HG02588 (cell line): ENCODE data around the gene EXOC4.

Experiments used
- ATAC-seq: cut with Tn5 transposase; IDR thresholded peaks from one replicate; pipeline ENCODE4 v1.9.1; 2021; ENCODE audit warnings: mild to moderate bottlenecking, moderate library complexity; ENCODE audit not compliant: unreplicated experiment

The EXOC4 gene

DNA sequence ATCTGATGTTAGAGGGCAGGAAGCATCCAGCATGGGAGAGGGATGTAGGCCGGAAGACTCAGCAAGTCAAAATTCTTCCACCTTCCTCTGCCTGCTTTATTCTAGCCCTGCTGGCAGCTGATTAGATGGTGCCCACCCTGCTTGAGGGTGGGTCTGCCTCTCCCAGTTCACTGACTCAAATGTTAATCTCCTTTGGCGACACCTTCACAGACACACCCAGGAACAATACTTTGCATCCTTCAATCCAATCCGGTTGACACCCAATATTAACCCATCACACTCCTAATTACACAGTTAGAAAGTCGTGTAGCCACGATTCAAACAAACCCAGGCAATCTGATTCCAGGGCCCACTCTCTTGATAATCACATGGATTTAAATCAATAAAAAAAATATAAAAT is 440.4 kb downstream of the EXOC4 start:
- ATAC-seq = no peak

DNA sequence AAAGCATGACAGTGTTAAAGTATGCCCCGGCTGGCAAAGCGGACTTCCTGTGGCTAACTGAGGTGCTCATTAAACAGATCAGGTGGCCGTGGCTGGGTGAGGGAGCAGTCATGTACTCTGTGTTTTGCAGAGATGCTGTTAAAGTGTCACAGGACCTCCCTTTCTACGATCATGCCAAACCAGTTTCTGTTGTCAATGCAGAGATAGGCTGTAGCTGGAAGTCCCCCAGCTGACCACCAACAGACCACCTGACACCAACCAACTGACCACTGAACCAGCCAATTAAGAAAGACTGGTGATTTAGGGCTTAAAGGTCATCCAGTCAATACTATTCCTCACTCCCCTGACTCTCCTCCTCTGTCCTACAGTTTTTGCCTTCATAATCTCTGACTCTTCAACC is 443.2 kb downstream of the EXOC4 start:
- no peak for ATAC-seq

DNA sequence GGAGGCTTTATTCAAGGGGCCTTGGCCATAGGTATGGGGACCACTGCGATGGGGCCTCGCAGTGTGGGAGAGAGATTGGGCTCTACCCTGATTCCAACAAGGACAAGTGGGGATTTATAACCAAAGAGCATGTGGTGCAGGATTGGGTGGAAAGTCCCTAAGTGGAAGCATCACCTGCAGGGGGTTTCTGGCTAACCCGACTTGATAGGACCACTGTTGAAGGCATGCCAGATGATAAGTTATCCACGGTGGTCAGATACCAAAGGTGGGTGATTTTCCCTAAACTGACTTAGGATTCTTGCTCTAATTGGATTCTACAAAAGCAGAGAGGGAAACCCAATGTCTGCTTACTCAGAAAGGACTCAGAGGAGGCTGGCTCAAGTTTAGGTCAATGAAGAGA is 444.7 kb downstream of the EXOC4 start:
- ATAC-seq = no peak

DNA sequence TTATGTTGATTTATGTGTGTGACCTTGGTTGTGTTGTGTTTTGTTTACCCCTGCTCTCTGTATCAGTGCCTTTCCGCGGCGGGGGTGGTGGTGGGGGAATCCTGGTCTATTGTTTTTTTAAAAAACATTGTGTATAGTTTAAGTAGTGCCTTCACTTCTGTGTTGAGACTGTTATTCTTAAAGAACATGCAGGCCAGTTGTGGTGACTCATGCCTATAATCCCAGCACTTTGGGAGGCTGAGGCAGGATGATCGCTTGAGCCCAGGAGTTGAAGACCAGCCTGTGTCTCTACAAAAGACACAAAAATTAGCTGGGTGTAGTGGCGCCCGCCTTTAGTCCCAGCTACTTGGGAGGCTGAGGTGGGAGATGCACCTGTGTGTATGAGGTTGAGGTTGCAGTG is 445.2 kb downstream of the EXOC4 start:
- ATAC-seq = no peak

DNA sequence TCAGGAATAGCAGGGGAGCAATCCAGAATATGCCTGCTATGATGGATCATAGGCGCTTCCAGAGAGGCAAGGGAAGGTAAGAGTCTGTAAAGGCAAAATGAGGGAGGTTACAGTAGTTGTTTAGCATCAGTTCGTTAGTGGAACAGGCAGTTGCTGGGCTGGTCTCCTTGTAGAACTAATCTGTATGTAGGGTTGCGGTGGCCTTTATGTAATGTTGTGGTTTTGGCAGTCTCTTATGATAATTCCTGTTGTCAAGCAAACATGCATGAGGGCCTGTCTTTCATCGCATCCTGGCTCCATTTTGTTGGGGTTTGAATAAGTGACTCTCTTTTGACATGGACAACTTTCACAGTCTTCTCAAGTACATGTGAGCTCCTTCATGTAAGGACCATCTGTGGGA is 446.5 kb downstream of the EXOC4 start:
- no peak for ATAC-seq

DNA sequence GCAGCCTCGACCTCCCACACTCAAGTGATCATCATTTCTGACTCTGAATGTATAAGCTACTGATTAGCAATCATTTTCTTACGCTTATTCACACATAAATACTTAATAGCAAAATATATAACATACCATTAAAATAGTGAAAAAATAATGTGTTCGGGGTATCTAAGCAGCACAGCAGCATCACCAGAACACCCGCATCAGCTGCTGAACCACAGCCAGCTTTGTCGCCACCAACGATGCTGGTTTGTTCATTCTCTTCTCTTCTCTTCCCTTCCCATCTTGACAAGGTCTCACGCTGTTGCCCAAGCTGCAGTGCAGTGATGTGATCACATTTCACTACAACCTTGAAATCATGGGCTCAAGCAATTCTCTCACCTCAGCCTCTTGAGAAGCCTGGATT is 449.2 kb downstream of the EXOC4 start:
- ATAC-seq = no peak

DNA sequence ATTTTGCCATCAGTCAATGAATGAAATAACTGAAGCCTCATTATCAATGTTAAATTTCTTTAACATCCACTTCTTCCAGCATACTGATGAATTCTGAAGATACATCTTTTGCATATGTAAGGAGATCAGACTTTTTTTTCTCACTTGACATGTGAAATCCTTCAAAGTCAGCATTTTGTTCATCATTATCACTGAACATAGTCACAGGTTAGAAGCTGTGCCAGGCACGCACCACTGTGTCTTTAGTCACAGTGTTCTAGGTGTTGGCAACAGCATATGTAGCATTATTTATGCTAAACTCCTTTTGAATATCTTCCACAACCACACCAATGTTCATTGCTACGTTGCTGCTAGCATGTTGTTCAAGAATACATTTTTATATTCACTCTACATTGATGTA is 450.1 kb downstream of the EXOC4 start:
- no peak for ATAC-seq

DNA sequence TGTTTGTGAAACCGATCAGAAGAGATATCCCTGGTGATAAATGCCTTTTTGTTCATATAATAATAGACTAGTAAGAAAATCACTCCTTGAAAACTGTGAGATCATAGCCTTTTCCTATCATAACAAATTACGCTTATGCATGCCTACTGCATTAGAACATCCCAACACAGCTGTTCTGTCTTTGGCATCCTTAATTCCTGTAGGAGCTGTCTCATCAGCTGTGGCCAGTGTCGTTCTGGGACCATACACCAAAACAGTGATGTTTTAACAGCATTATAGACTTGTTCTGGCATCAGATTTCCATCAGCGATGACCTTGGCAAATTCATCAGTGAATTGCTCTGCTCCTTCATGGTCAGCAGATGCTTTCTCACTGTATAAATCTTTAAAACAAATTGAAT is 450.7 kb downstream of the EXOC4 start:
- ATAC-seq = no peak

DNA sequence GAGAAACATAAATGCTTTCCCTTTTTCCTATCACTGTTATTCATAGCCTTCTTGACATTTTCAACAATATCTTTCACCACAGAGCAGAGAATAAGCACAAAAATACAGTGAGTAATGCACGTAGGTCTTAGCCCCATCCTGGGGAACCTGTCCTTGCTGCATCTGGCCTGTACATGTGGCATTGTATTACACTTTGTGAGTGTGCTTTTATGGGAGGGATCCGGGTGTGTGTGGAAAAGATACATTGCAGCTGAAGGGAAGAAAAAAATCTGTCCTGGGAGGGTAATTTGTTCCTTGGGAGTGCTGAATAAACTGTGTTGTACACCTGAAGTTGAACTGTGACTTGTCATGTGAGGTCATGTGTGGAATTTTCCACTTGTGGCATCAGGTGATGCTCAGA is 451.6 kb downstream of the EXOC4 start:
- no peak for ATAC-seq

DNA sequence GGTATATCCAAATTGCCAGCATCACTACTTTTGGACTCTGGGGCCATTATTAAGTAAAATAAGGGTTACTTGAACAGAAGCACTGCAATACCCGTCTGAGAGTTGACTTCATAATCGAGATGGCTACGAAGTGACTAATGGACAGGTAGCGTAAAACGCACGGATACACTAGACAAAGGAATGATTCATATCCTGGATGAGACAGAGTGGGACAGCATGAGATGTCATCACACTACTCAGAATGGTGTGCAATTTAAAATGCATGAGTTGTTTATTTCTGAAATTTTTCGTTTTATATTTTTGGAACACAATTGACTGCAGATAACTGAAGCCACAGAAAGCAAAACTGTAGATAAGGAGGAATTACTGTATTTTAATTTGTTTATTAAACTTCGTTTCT is 452.7 kb downstream of the EXOC4 start:
- ATAC-seq = no peak

DNA sequence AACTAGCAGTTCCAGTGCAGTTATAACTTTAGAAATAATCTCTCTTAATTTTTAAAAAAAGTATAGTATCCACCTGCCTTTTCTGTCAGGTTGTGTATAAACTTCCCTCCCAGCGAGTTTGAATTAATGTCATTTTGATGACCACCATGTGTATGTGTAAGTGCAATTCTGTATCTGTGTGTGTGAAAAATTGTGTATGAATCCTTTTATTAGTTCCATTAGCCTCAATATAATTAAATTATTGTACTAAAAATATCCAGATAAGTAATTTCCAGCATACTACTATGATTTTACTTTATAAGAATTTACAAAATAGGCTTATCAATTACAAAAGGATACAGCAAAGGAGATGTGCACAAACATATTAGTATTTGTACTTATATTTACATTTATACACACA is 453.1 kb downstream of the EXOC4 start:
- no peak for ATAC-seq

DNA sequence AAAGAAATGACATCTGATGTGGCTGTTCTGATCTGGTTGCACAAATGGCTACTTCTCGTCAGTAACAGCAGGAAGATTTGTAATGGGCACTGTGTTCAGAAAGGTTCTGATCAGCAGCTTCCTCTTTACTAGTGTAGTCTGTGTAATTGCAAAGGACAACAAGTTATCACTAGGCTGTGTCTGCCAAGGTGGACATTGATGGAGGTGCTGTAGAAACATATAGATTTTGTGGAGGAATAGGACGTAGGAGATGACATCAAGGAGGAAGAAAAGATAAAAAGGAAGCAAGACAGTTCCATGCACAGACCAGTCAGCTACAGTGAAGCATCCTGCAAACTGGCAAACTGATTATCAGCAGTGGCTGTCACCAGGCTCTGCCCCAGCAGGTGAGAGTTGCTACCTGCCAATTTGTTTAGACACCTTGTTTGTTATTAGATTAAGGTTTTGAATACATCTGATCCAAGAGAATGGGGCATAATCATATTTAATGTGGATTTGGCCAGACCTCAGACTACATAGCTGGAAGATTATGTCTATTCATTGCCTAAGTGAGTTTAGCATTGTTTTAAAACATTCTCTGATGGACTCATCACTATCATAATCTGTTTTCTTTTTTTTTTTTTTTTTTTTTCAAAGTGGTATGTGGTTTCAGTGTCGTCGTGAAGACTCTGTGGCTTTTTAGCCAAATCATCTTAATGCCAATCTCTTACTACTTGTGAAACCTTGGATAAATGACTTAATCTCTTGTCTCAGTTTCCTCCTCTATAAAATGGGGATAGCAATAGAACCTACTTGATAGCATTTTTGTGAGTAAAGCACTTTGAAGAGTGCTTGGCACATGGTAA is 456.4 kb downstream of the EXOC4 start:
- no peak for ATAC-seq

DNA sequence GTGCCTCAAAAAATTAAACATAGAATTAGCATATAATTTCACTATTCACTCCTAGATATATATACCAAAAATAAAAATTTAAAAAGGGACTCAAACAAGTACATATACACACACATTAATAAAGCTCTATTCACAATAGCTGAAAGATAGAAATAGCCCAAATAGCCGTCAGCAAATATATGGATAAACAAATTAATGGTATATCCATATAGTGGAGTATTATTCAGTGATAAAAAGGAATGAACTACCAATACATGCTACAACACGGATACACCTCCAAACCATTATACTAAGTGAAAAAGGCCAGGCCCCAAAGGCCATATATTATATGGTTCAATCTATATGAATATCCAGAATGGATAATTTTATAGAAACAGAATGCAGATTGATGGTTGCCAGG is 459.7 kb downstream of the EXOC4 start:
- no peak for ATAC-seq

DNA sequence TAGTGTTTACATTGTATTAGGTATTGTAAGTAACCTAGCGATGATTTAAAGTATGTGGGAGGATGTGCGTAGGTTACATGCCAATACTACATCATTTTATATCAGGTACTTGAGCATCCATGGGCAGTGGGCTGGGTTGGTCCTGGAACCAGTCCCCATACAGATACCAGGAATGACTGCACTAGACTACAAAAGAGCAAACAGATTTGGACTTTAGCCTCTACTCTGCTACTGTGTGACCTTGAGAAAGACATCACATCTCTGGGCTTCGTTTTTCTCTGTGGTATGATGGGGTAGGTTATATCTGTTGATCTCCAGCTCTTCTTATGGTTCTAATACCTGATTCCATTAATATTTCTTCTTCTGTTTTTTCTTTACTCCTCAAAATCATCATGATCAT is 461.8 kb downstream of the EXOC4 start:
- ATAC-seq = no peak

DNA sequence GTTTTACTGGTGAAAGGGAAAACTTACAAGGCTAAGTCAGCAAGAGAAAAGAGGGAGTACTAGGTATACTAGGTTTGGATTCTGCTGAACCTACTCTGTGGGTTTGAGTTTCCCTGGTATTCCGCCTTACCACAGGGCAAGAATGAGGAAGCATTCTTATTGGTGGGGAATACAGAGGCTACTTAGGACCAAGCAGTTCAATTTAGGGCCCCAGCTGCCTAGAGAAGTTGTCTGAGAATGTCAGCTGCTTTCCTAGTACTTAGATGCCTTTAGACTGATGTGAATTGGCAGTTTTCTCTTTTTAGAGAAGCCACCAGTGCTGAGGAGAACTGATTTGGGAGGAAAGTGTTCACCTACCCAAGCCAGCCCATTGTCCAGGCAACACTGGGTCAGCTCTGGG is 465.3 kb downstream of the EXOC4 start:
- ATAC-seq = no peak

DNA sequence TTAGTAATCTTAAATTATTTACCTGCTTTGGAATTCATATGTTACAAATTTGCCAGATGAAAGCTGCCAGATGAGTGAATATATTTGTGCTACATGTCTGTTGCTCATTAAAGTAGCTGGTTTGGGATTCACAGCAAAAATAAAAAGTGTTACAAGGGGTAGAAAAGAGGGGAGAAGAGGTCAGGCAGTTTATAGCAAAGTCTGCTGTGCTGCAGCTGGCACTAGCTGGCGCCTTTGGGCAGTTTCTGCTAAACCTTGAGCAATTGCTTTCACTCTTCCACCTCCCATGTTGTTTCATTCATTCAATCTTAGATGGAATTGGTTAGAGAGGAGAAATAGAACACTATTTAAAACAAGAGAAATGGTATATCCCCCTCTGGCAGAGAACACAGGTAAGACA is 470.2 kb downstream of the EXOC4 start:
- no peak for ATAC-seq

DNA sequence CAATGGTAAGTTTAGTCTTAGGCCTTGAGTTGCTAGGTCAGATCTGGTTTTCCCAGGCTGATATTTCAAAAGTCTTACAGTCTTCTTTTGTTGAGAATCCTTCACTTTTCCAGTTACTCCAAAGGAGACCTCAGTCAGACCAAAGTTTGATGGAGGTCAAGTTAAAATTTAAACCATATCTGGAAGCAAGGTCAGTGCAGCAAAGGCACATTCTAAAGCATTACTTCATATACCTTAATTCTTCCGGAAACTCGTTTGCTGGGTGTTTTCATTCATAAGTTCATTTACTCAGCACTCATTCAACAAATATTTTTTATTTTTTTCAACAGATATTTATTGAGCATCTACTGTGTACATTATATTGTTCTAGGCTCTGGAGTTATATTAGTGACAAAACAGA is 471.3 kb downstream of the EXOC4 start:
- no peak for ATAC-seq

DNA sequence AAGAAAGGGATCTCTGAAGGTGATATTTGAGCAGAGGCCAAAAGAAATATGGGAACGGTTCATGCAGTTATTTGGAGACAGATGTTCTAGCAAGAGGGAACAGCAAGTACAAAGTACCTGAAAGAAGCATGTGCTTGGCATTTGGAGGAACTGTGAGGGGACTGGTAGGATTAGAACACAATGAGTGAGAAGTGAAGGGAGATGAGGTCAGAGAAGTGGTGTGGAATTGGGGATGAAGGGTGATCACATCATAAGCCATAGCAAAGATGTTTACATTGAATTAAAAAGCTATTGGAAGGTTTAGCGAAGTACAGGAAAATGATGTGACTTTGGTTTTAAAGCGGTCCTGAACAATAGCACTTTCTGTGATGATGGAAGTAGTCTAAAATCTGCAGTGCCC is 471.8 kb downstream of the EXOC4 start:
- no peak for ATAC-seq

DNA sequence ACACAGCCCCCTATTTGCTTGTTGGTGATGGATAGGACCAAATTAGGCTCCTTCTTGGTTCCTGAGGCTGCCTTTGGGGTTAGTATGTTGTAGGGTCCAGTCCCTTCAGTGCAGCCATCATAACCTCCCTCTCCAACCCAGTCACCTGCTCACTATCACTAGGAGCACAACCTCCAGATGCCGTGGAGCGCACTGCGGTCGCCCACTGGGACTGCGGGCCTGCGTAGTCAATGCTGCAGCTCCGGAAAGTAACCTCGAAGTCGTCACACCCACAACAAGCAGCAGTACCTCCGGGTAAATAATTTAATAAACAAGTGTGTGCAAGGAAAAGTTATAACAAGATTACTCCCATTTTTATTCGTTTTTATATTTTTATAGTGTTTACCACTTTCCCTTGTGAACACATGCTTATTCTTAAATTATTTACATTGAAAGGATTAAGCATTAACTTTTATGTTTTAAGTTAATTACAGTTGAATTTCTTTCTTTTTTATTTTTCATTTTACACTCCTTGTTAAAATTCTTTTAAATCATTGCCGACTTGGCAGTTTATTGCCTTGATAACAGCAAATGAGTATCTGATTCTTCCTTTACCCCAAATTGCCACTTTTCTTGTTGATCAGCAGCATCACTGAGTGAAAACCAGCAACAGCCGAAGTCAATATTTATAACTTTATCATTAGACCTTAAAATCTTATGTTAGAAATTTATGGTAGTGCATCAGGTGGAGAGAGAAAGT is 474.8 kb downstream of the EXOC4 start:
- ATAC-seq = no peak

DNA sequence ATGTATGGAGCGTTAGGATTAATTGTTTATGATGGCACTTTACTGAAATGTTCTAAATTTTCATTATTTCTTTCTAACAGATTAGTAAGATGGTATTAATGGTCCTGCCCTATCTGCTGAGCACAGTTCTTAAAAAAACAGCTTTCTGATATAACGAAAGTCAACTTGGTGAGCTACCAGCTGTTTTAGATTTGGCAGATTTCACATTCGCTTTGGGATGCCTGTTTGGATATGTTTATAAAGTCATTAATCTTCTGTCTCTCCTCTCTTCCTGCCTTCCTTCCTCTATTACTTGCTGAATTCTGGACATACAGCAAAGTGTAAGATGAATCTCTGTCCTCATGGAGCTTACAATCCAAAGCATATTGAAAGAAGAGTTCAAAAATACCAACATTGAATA is 477.5 kb downstream of the EXOC4 start:
- no peak for ATAC-seq

DNA sequence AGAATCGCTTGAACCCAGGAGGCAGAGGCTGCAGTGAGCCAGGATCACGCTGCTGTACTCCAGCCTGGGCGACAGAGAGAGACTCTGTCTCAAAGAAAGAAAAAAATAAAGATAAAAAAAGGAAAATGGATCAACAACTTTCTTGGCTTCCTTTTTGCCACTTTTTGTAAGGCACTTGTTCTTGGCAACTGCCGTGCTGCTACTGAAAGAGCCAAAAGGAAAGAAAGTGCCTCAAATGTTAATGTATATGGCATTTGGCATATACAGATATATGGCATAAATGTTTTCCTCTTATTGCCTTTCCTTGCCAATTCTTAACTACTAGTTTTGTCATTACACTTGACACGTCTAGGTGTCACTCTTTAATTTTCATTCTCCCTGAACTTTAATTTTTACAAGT is 480.5 kb downstream of the EXOC4 start:
- ATAC-seq = no peak

DNA sequence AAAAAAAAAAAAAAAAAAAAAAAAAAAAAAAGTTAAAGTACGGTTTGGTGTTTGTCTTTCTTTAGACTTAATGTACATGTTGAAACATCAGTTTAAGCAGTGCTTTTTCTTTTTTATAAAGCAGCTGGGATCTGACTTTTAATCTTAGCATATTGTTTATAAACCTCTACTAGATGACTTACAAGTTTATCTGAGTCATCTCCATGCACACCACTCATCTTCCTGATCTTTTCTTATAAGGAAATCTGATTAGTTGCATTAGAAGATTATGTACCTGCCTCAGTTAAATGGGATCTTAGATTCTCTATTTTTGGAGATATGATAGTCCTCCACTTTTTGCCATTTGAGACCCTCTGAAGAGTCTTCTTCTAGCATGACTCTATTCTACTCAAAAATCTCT is 482.3 kb downstream of the EXOC4 start:
- ATAC-seq = no peak

DNA sequence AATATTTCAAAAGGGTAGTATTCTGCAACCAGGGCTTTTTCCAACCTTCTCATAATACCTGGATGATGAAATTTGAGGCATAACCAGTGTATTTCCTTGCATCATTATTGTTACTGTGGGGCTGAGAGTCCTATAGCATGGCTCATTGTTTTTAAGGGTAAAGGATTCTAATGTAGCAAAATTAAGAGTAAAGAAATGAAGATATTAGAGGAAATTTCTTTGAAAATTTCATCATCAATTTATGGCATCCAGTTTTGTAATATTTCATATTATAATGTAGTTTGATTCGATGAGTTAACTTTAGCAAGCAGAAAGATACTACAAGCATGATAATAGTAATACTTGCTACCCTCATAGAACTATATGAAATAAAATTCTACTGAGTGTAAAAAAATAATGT is 486.9 kb downstream of the EXOC4 start:
- no peak for ATAC-seq
